CD8-positive, alpha-beta memory T cell (primary cell): ENCODE results near the gene FASN. TPM values are rescaled to one million over a fixed set of nuclear protein-coding genes. Genes with fewer than 3 reads are reported as not detected.
"Not testable (repeated sequence)": the region's sequence is repeated elsewhere in the genome, so short reads cannot be mapped to it uniquely, and the experiment has no call there.

Source experiments
- CTCF ChIA-PET: fragments of 350-600 bp; sonication (Branson Sonifier 250); formaldehyde crosslinking; loops from one replicate; lab custom pipeline; 2021; ENCODE audit warnings: antibody characterized with exemption; lab: Charles Lee
- POLR2A ChIA-PET: fragments of 350-600 bp; sonication (Branson Sonifier 250); formaldehyde crosslinking; loops from one replicate; lab custom pipeline; 2021; ENCODE audit warnings: antibody characterized with exemption; lab: Charles Lee
- DNase-seq, 5 donors: peaks; one replicate each; pipeline versions ENCODE4 v3.0.0 to v3.0.0-alpha.2; 2020 to 2022; ENCODE audit warnings: mixed read lengths in 1 of 5
- H3K27ac ChIP-seq: one replicate; pipeline ENCODE4 v1.7.0; 2013; ENCODE audit warnings: low read depth, mild to moderate bottlenecking, low read length, moderate library complexity
- H3K27me3 ChIP-seq: 2 replicates; pipeline ENCODE4 v1.7.0; 2013; ENCODE audit warnings: low read length, mild to moderate bottlenecking; ENCODE audit not compliant: insufficient read depth, poor library complexity, severe bottlenecking
- H3K36me3 ChIP-seq: 2 replicates; pipeline ENCODE4 v1.7.0; 2013; ENCODE audit warnings: mild to moderate bottlenecking, low read length, moderate library complexity; ENCODE audit not compliant: insufficient read depth
- H3K4me1 ChIP-seq: 2 replicates; pipeline ENCODE4 v1.7.0; 2013; ENCODE audit warnings: mild to moderate bottlenecking, low read length, moderate library complexity; ENCODE audit not compliant: insufficient read depth
- H3K4me3 ChIP-seq: 2 replicates; pipeline ENCODE4 v1.7.0; 2013; ENCODE audit warnings: mild to moderate bottlenecking, low read length
- H3K9me3 ChIP-seq: 2 replicates; pipeline ENCODE4 v1.7.0; 2013; ENCODE audit warnings: mild to moderate bottlenecking, low read length
- H3K27ac Mint-ChIP-seq, 8 donors: one replicate each; pipeline ENCODE4 v1.8.0; 2020 to 2021; ENCODE audit warnings: mixed read lengths in 8 of 8, mild to moderate bottlenecking in 6 of 8, inconsistent platforms in 3 of 8, moderate library complexity in 3 of 8
- H3K27me3 Mint-ChIP-seq, 2 donors: one replicate each; pipeline ENCODE4 v1.8.0; 2020 to 2021; ENCODE audit warnings: mixed read lengths in 2 of 2, mild to moderate bottlenecking in 1 of 2, moderate library complexity in 1 of 2
- H3K36me3 Mint-ChIP-seq, 3 donors: one replicate each; pipeline ENCODE4 v1.8.0; 2020 to 2021; ENCODE audit warnings: mixed read lengths in 3 of 3, inconsistent platforms in 1 of 3, mild to moderate bottlenecking in 1 of 3
- H3K4me1 Mint-ChIP-seq, 3 donors: one replicate each; pipeline ENCODE4 v1.8.0; 2020 to 2021; ENCODE audit warnings: mixed read lengths in 3 of 3, inconsistent platforms in 1 of 3, mild to moderate bottlenecking in 1 of 3
- H3K4me3 Mint-ChIP-seq, 7 donors: one replicate each; pipeline ENCODE4 v1.8.0; 2020 to 2021; ENCODE audit warnings: mixed read lengths in 7 of 7, mild to moderate bottlenecking in 6 of 7, moderate library complexity in 4 of 7, inconsistent platforms in 2 of 7
- H3K9me3 Mint-ChIP-seq, 5 donors: one replicate each; pipeline ENCODE4 v1.8.0; 2020 to 2022; ENCODE audit warnings: mixed read lengths in 5 of 5, mild to moderate bottlenecking in 3 of 5, moderate library complexity in 2 of 5, inconsistent platforms in 1 of 5
- polyA plus RNA-seq: library from polyadenylated mRNA; unstranded; fragments of 300-500 nt; fragmentation: Illumina TruSeq; gene quantifications from one replicate; pipeline ENCODE4 v1.2.3, GENCODE V29; 2021
- total RNA-seq, 2 experiments: library from RNA; stranded (reverse); gene quantifications; one replicate each; pipeline ENCODE4 v1.2.3, GENCODE V29; 2021

Gene FASN
- total and polyA plus RNA-seq, 3 experiments from 2014 or later, result 2.7 to 259 (median 251) TPM

DNA sequence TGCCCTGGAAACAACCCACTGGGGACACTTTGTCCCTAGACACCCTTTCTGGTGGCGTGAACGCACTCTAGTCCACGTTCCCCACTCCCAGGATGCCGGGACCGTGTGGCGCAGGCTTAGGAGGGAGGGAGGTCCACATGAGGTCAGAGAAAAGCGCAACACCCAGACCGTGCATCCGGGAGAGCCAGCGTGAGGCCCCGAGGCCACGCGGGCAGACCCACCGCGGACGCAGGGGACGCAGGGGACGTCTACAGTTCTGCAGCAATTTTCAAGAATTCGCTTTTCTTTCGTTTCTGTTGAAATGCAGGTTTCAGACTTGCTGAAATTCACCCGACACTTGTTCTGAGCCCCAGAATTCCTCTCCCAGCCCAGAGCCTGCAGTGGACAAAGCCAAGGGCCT lies 51.1 kb downstream of the FASN start:
- no peak overlapping the region for H3K27ac ChIP-seq
- ChIA-PET CTCF (interaction anchor here (1.4 kb wide), 1 partner anchor 9 kb away, joined by 3 read pairs; the partner anchor contains the start of gene DCXR), POLR2A (no interaction called here)
- H3K4me1 ChIP-seq, result peaks cover 11% of the 10 kb centered on the region
- no peaks in the 10 kb centered on the region for H3K27me3 ChIP-seq
- peaks cover 0 to 13% (median 10%) of the 10 kb centered on the region in 3 donors for H3K4me1 Mint-ChIP-seq
- peaks cover 0 to 17% (median 2%) of the 10 kb centered on the region in 3 donors for H3K36me3 Mint-ChIP-seq
- no peaks in the 10 kb centered on the region for H3K9me3 Mint-ChIP-seq
- peak overlapping the region in 1 of 7 donors; percentile 74 for H3K4me3 Mint-ChIP-seq
- peak overlapping the region in 1 of 8 donors; percentile 39 for H3K27ac Mint-ChIP-seq
- H3K9me3 ChIP-seq, result no peaks in the 10 kb centered on the region
- no peak for DNase-seq
- H3K36me3 ChIP-seq, result no peaks in the 10 kb centered on the region
- no peaks in the 10 kb centered on the region for H3K27me3 Mint-ChIP-seq
- no peak overlapping the region for H3K4me3 ChIP-seq

DNA sequence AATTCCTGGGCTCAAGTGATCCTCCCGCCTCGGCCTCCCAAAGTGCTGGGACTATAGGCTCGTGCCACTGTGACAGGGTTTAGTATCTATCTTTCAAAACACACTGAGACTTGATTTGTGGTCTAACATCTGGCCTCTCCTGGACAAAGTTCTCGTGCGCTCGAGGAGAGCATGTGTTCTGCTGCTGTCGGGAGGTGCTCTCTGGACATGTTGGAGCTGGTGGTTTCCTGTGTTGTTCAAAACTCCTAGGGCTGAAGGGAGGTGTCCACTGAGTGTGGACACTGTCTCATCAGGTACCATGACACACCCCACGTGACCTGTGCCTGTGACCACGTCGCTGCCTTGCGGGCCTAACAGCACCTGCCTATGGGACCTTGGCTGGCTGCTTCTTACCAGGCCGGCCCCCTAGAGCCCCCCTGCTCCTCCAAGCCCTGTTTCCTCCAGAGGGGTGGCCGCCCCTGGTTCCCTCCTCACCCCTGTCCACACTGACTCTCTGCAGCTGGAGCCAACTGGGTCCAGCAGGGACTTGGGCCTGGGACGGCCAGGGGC lies 52.0 kb downstream of the FASN start:
- H3K36me3 ChIP-seq, result no peaks in the 10 kb centered on the region
- H3K4me3 Mint-ChIP-seq, result peak overlapping the region in 1 of 7 donors; percentile 74
- POLR2A ChIA-PET, result no interaction called here
- no peaks in the 10 kb centered on the region for H3K9me3 ChIP-seq
- no peak overlapping the region for H3K27ac ChIP-seq
- no peaks in the 10 kb centered on the region for H3K27me3 Mint-ChIP-seq
- peaks cover 0 to 17% (median 2%) of the 10 kb centered on the region in 3 donors for H3K36me3 Mint-ChIP-seq
- no peak for DNase-seq
- peaks cover 0 to 13% (median 10%) of the 10 kb centered on the region in 3 donors for H3K4me1 Mint-ChIP-seq
- H3K4me1 ChIP-seq, result peaks cover 11% of the 10 kb centered on the region
- H3K9me3 Mint-ChIP-seq, result no peaks in the 10 kb centered on the region
- H3K4me3 ChIP-seq, result no peak overlapping the region
- CTCF ChIA-PET, result no interaction called here
- H3K27ac Mint-ChIP-seq, result no peak overlapping the region
- H3K27me3 ChIP-seq, result no peaks in the 10 kb centered on the region

DNA sequence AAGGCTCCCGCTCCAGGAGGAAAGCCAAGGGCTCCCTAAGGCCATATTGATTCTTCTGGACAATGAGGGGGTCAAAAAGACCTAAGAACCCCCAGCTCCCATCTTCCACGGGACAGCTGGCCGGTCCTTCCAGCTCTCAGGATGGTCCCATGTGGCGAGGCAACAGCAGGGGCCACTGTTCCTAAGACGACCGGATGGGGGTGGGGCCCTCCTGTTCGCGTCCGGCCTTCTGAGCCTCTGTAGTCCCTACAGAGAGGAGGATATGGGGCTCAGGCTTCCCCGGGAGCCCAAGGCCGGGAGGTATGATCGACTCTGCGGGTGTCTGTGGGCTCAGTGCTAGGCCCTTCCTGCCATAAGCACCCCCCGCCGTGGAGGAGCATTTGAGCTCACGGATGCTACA lies 54.5 kb downstream of the FASN start:
- no peak overlapping the region for H3K4me3 Mint-ChIP-seq
- Histone ChIP-seq H3K4me3 (no peak overlapping the region), H3K27me3 (no peaks in the 10 kb centered on the region), H3K36me3 (no peaks in the 10 kb centered on the region), H3K9me3 (no peaks in the 10 kb centered on the region), H3K27ac (no peak overlapping the region), H3K4me1 (no peaks in the 10 kb centered on the region)
- H3K36me3 Mint-ChIP-seq, result peaks cover 0 to 13% (median 2%) of the 10 kb centered on the region in 3 donors
- no peak for DNase-seq
- CTCF ChIA-PET, result no interaction called here
- peaks cover 3 to 6% (median 5%) of the 10 kb centered on the region in 3 donors for H3K4me1 Mint-ChIP-seq
- no peaks in the 10 kb centered on the region for H3K9me3 Mint-ChIP-seq
- POLR2A ChIA-PET, result no interaction called here
- H3K27me3 Mint-ChIP-seq, result no peaks in the 10 kb centered on the region
- no peak overlapping the region for H3K27ac Mint-ChIP-seq

DNA sequence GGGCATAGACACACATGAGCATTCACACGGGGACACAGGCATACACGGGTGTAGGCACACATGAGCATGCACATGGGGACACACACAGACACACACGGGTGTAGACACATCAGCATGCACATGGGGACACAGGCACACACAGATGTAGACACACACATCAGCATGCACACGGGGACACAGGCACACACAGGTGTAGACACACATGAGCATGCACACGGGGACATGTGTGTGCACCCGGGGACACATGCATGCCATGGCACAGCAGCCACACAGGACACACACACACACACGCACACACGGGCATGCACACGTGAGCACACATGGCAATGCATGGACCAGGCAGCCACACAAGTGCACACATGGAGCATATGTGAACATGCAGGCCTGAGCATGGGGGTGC lies 55.4 kb downstream of the FASN start:
- Histone ChIP-seq H3K36me3 (no peaks in the 10 kb centered on the region), H3K27me3 (no peaks in the 10 kb centered on the region), H3K9me3 (no peaks in the 10 kb centered on the region), H3K4me3 (no peak overlapping the region), H3K27ac (no peak overlapping the region), H3K4me1 (peaks cover 4% of the 10 kb centered on the region)
- Mint-ChIP-seq H3K27me3 (no peaks in the 10 kb centered on the region), H3K4me1 (peaks cover 8 to 10% (median 9%) of the 10 kb centered on the region in 3 donors), H3K9me3 (no peaks in the 10 kb centered on the region), H3K4me3 (peak overlapping the region in 1 of 7 donors; percentile 49), H3K36me3 (peaks cover 0 to 10% (median 2%) of the 10 kb centered on the region in 3 donors), H3K27ac (no peak overlapping the region)
- ChIA-PET CTCF (no interaction called here), POLR2A (no interaction called here)
- DNase-seq, result no peak

DNA sequence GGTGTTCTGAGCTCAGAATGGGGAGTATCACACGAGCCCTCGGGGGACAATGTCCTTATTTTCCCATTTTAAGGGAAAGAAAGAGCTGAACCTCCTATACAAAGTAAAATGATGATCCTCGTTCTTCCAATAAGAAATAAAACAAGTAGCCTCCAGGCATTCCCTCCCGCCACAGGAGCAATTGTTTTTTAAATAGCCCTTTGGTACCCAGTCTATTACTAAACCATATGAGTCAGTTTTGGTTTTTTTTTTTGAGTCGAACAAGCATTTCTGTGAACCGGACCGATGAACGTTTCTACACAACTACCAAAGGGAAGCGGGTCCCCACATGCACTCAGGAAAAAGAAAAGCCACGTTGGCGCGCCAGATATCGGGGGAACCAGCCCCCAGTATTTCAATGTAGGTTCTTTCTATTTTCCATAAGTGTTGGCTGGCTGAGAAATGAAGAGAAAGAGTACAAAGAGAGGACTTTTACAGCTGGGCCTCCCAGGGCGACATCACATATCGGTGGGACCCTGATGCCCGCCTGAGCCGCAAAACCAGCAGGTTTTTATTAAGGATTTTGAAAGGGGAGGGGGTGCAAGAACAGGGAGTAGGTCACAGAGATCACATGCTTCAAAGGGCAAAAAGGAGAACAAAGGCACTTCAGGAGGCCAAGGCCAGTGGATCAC lies 56.8 kb downstream of the FASN start:
- peaks cover 0 to 1% (median 0%) of the 10 kb centered on the region in 3 donors for H3K36me3 Mint-ChIP-seq
- H3K27ac Mint-ChIP-seq, result peak overlapping the region in 1 of 8 donors; percentile 61

DNA sequence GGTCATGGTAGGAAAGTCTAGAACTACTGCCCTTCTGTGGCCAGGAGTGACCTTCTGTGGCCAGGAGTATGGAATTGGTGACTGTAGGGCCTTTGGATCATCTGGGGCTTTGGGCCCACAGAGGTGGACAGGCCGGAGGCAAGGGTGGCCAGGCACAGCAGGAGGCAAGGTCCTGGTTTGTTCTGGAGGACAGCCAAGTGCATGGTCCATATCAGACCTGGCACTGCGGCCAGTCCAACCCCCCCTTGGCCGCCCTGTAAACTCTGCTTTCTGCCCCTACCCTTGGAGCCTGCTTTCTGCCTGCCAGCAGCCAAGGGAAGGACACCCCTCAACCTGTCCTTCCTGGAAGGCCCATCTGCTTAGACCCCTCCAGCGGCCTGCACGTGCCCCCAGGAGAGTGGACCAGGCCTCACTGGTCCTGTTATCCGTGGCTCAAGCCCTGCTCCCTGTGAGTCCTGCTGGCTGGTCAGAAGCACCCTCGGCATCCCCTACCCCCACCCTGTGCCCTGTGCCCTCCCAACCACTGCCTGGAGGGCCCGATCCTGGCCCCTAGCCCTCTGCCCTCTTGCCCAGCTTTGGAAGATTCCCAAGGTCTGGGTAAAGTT lies 58.2 kb downstream of the FASN start:
- no peaks in the 10 kb centered on the region for H3K9me3 Mint-ChIP-seq
- H3K36me3 Mint-ChIP-seq, result peaks cover 0 to 5% (median 0%) of the 10 kb centered on the region in 3 donors
- Histone ChIP-seq H3K27me3 (no peaks in the 10 kb centered on the region), H3K4me3 (no peak overlapping the region), H3K36me3 (no peaks in the 10 kb centered on the region), H3K27ac (no peak overlapping the region), H3K4me1 (peaks cover 16% of the 10 kb centered on the region), H3K9me3 (no peaks in the 10 kb centered on the region)
- no peak for DNase-seq
- H3K4me3 Mint-ChIP-seq, result peak overlapping the region in 1 of 7 donors; percentile 49
- CTCF ChIA-PET, result interaction anchor here (1.6 kb wide), 1 partner anchor 9 kb away, joined by 6 read pairs; no protein-coding TSS in a partner anchor
- peaks cover 15 to 27% (median 22%) of the 10 kb centered on the region in 3 donors for H3K4me1 Mint-ChIP-seq
- H3K27ac Mint-ChIP-seq, result peak overlapping the region in 1 of 8 donors; percentile 75
- POLR2A ChIA-PET, result no interaction called here
- H3K27me3 Mint-ChIP-seq, result no peaks in the 10 kb centered on the region

More for the DNA sequence above, 56.8 kb downstream of the FASN start:
- Histone ChIP-seq H3K4me3 (no peak overlapping the region), H3K4me1 (peaks cover 11% of the 10 kb centered on the region), H3K36me3 (no peaks in the 10 kb centered on the region), H3K27me3 (no peaks in the 10 kb centered on the region), H3K9me3 (no peaks in the 10 kb centered on the region), H3K27ac (no peak overlapping the region)
- ChIA-PET POLR2A (no interaction called here), CTCF (interaction anchor here (1.6 kb wide), 1 partner anchor 11 kb away, joined by 6 read pairs; no protein-coding TSS in a partner anchor)
- Mint-ChIP-seq H3K9me3 (no peaks in the 10 kb centered on the region), H3K27me3 (no peaks in the 10 kb centered on the region), H3K4me1 (peaks cover 8 to 14% (median 12%) of the 10 kb centered on the region in 3 donors), H3K4me3 (no peak overlapping the region)
- no peak for DNase-seq

DNA sequence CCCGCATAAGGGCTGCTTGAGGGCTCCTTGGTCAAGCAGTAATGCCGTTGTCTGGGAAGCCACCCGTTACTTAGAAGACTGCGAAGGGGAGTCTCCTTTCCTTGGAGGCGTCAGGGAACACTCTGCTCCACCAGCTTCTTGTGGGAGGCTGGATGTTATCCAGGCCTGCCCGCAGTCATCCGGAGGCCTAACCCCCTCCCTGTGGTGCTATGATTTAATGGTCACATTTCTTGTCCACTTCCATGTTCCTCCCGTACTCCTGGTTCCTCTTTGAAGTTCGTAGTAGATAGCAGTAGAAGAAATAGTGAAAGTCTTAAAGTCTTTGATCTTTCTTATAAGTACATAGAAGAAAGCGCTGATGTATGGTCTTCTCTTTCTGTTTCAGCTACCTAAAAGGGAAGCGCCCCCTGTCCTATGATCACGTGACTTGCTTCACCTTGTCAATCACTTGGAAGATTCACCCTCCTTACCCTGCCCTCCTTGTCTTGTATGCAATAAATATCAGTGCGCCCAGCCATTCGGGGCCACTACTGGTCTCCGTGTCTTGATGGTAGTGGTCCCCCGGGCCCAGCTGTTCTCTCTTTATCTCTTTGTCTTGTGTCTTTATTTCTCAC lies 59.1 kb downstream of the FASN start:
- H3K27me3 ChIP-seq, H3K36me3 Mint-ChIP-seq, DNase-seq, H3K9me3 ChIP-seq, H3K4me3 ChIP-seq, H3K27ac ChIP-seq, POLR2A ChIA-PET, H3K9me3 Mint-ChIP-seq, H3K36me3 ChIP-seq, H3K27me3 Mint-ChIP-seq: not testable (repeated sequence)
- Mint-ChIP-seq H3K27ac (peak overlapping the region in 1 of 8 donors; percentile 75), H3K4me1 (peaks cover 15 to 27% (median 22%) of the 10 kb centered on the region in 3 donors), H3K4me3 (peak overlapping the region in 3 of 7 donors; percentile 2 to 83 (median 5))
- H3K4me1 ChIP-seq, result peaks cover 16% of the 10 kb centered on the region
- CTCF ChIA-PET, result interaction anchor here (1.3 to 2.3 kb wide), 5 partner anchors 9 to 67 kb away, joined by 3 to 23 read pairs (median 12); partner anchors contain the start of genes GPS1 and RFNG
